Nephron progenitor cell (in vitro differentiated cells): ENCODE measurements around the gene RPS15.

Experiments
- DNase-seq: peaks from one replicate; pipeline ENCODE4 v3.0.0; 2021
- H3K27ac Mint-ChIP-seq: 2 replicates; pipeline ENCODE4 v1.8.0; 2021; ENCODE audit warnings: mild to moderate bottlenecking, moderate library complexity, mixed read lengths
- H3K27me3 Mint-ChIP-seq: 2 replicates; pipeline ENCODE4 v1.8.0; 2021; ENCODE audit warnings: mild to moderate bottlenecking, low read depth, mixed read lengths; ENCODE audit not compliant: poor library complexity
- H3K36me3 Mint-ChIP-seq: 2 replicates; pipeline ENCODE4 v1.8.0; 2021; ENCODE audit warnings: low read depth, mixed read lengths
- H3K4me1 Mint-ChIP-seq: 2 replicates; pipeline ENCODE4 v1.8.0; 2021; ENCODE audit warnings: mixed read lengths
- H3K4me3 Mint-ChIP-seq: 2 replicates; pipeline ENCODE4 v1.8.0; 2021; ENCODE audit warnings: mild to moderate bottlenecking, moderate library complexity, mixed read lengths
- H3K9me3 Mint-ChIP-seq: 2 replicates; pipeline ENCODE4 v1.8.0; 2021; ENCODE audit warnings: mild to moderate bottlenecking, moderate library complexity, mixed read lengths
- CTCF ChIP-seq: fragments of 200-600 bp; sonication (generic); IDR thresholded peaks from 2 replicates; pipeline ENCODE4 v1.5.0; 2021; ENCODE audit warnings: antibody characterized with exemption

RPS15 gene

GRCh38 chr19:1412323-1412923, 25.8 kb upstream of the RPS15 start:
- H3K27ac Mint-ChIP-seq = no peak overlapping the region
- no peaks in the 10 kb centered on the region for H3K27me3 Mint-ChIP-seq
- DNase-seq = no peak
- H3K9me3 Mint-ChIP-seq = no peaks in the 10 kb centered on the region
- no peak overlapping the region for H3K4me3 Mint-ChIP-seq
- H3K4me1 Mint-ChIP-seq = peaks cover 73% of the 10 kb centered on the region
- H3K36me3 Mint-ChIP-seq = peaks cover 14% of the 10 kb centered on the region
- TF ChIP-seq CTCF = no peak

- H3K27me3 Mint-ChIP-seq = no peaks in the 10 kb centered on the region
- H3K4me3 Mint-ChIP-seq = no peak overlapping the region
- no peak for TF ChIP-seq CTCF
- H3K9me3 Mint-ChIP-seq = no peaks in the 10 kb centered on the region
- peak overlapping the region; percentile 32 for H3K27ac Mint-ChIP-seq
- no peak for DNase-seq
- H3K4me1 Mint-ChIP-seq = peaks cover 81% of the 10 kb centered on the region
- H3K36me3 Mint-ChIP-seq = peaks cover 17% of the 10 kb centered on the region
Observed at GRCh38 chr19:1412995-1413800, 25.0 kb upstream of the RPS15 start.

GRCh38 chr19:1416014-1416841, 22.0 kb upstream of the RPS15 start:
- Mint-ChIP-seq H3K4me1 (peaks cover 72% of the 10 kb centered on the region), H3K4me3 (peak overlapping the region; percentile 66), H3K9me3 (no peaks in the 10 kb centered on the region), H3K27ac (peak overlapping the region; percentile 80), H3K36me3 (peaks cover 26% of the 10 kb centered on the region), H3K27me3 (no peaks in the 10 kb centered on the region)
- no peak for DNase-seq
- TF ChIP-seq CTCF = no peak

- no peak for TF ChIP-seq CTCF
- no peaks in the 10 kb centered on the region for H3K27me3 Mint-ChIP-seq
- peak overlapping the region; percentile 87 for H3K27ac Mint-ChIP-seq
- H3K4me1 Mint-ChIP-seq = peaks cover 69% of the 10 kb centered on the region
- H3K9me3 Mint-ChIP-seq = no peaks in the 10 kb centered on the region
- DNase-seq = no peak
- H3K4me3 Mint-ChIP-seq = peak overlapping the region; percentile 55
- peaks cover 27% of the 10 kb centered on the region for H3K36me3 Mint-ChIP-seq
Observed at GRCh38 chr19:1417145-1417544, 21.1 kb upstream of the RPS15 start.

GRCh38 chr19:1417681-1418495, 20.3 kb upstream of the RPS15 start:
- Mint-ChIP-seq H3K27ac (peak overlapping the region; percentile 87), H3K9me3 (no peaks in the 10 kb centered on the region), H3K27me3 (no peaks in the 10 kb centered on the region), H3K4me3 (peak overlapping the region; percentile 55), H3K36me3 (peaks cover 32% of the 10 kb centered on the region), H3K4me1 (peaks cover 75% of the 10 kb centered on the region)
- DNase-seq = no peak
- no peak for TF ChIP-seq CTCF
